Liver (tissue), 9 donors: Measurements from ENCODE around the gene DCST2. TPM values are rescaled to one million over a fixed set of nuclear protein-coding genes. Genes with fewer than 3 reads are reported as not detected.

Experiments used
- DNase-seq: peaks from one replicate; pipeline ENCODE4 v3.0.0-alpha.2; 2017; ENCODE audit warnings: low spot score
- H3K27ac ChIP-seq, 2 donors: one replicate each; pipeline ENCODE4 v1.7.0; 2013; ENCODE audit warnings: inconsistent platforms in 2 of 2, low read length in 2 of 2, control low read depth in 1 of 2, low read depth in 1 of 2, mild to moderate bottlenecking in 1 of 2
- H3K27me3 ChIP-seq, 4 donors: one replicate each; pipeline versions ENCODE4 v1.6.1 to v1.7.0; 2013; ENCODE audit warnings: low read length in 3 of 4, inconsistent platforms in 1 of 4, mild to moderate bottlenecking in 1 of 4, moderate library complexity in 1 of 4; ENCODE audit not compliant: control insufficient read depth in 4 of 4, insufficient read depth in 4 of 4
- H3K36me3 ChIP-seq, 4 donors: one replicate each; pipeline versions ENCODE4 v1.6.1 to v1.7.0; 2013; ENCODE audit warnings: low read length in 3 of 4, mild to moderate bottlenecking in 3 of 4, low read depth in 1 of 4, moderate library complexity in 1 of 4; ENCODE audit not compliant: control insufficient read depth in 4 of 4, insufficient read depth in 3 of 4
- H3K4me1 ChIP-seq, 4 donors: one replicate each; pipeline versions ENCODE4 v1.6.1 to v1.7.0; 2013; ENCODE audit warnings: low read length in 3 of 4, mild to moderate bottlenecking in 3 of 4, moderate library complexity in 1 of 4; ENCODE audit not compliant: control insufficient read depth in 4 of 4, insufficient read depth in 4 of 4
- H3K4me3 ChIP-seq, 3 donors: one replicate each; pipeline versions ENCODE4 v1.6.1 to v1.7.0; 2013; ENCODE audit warnings: low read length in 3 of 3, control low read depth in 1 of 3, low read depth in 1 of 3, mild to moderate bottlenecking in 1 of 3
- H3K9ac ChIP-seq, 2 donors: one replicate each; pipeline ENCODE4 v1.7.0; 2013; ENCODE audit warnings: low read length in 2 of 2, mild to moderate bottlenecking in 2 of 2, moderate library complexity in 2 of 2, control low read depth in 1 of 2, low read depth in 1 of 2
- H3K9me3 ChIP-seq, 4 donors: one replicate each; pipeline versions ENCODE4 v1.6.1 to v1.7.0; 2013; ENCODE audit warnings: low read length in 3 of 4; ENCODE audit not compliant: control insufficient read depth in 4 of 4
- ATF3 ChIP-seq: IDR thresholded peaks from 2 replicates; pipeline ENCODE4 v1.6.1; 2016; ENCODE audit warnings: antibody characterized with exemption
- CTCF ChIP-seq: fragments of 150-350 bp; IDR thresholded peaks from 2 replicates; pipeline ENCODE4 v1.5.1; 2017; ENCODE audit warnings: improper control_type of control experiment, low read depth, low read length; ENCODE audit not compliant: missing input control
- FOXA1 ChIP-seq: IDR thresholded peaks from 2 replicates; pipeline ENCODE4 v1.6.1; 2016; ENCODE audit warnings: antibody characterized with exemption
- FOXA2 ChIP-seq: IDR thresholded peaks from 2 replicates; pipeline ENCODE4 v1.6.1; 2016; ENCODE audit warnings: antibody characterized with exemption
- GABPA ChIP-seq, 2 donors: IDR thresholded peaks in 1 of 2; conservative IDR thresholded peaks in 1 of 2; 2 replicates each; pipeline ENCODE4 v1.6.1; 2016; ENCODE audit warnings: antibody characterized with exemption in 2 of 2, mild to moderate bottlenecking in 1 of 2, moderate library complexity in 1 of 2
- HNF4A ChIP-seq, 2 donors: conservative IDR thresholded peaks; 2 replicates each; pipeline ENCODE4 v1.6.1; 2016; ENCODE audit warnings: antibody characterized with exemption in 2 of 2, mild to moderate bottlenecking in 2 of 2
- HNF4G ChIP-seq: IDR thresholded peaks from 2 replicates; pipeline ENCODE4 v1.6.1; 2016; ENCODE audit warnings: antibody characterized with exemption
- MAX ChIP-seq: IDR thresholded peaks from 2 replicates; pipeline ENCODE4 v1.6.1; 2016; ENCODE audit warnings: antibody characterized with exemption
- NR2F2 ChIP-seq: IDR thresholded peaks from 2 replicates; pipeline ENCODE4 v1.6.1; 2016; ENCODE audit warnings: antibody characterized with exemption
- RAD21 ChIP-seq, 2 donors: IDR thresholded peaks; 2 replicates each; pipeline ENCODE4 v1.6.1; 2016; ENCODE audit warnings: antibody characterized with exemption in 2 of 2, mild to moderate bottlenecking in 2 of 2
- REST ChIP-seq: IDR thresholded peaks from 2 replicates; pipeline ENCODE4 v1.6.1; 2016; ENCODE audit warnings: antibody characterized with exemption, mild to moderate bottlenecking
- RXRA ChIP-seq, 2 donors: IDR thresholded peaks; 2 replicates each; pipeline ENCODE4 v1.6.1; 2017 to 2018; ENCODE audit warnings: antibody characterized with exemption in 2 of 2, mild to moderate bottlenecking in 1 of 2
- SP1 ChIP-seq: IDR thresholded peaks from 2 replicates; pipeline ENCODE4 v1.6.1; 2018; ENCODE audit warnings: antibody characterized with exemption, mild to moderate bottlenecking
- TAF1 ChIP-seq: conservative IDR thresholded peaks from 2 replicates; pipeline ENCODE4 v1.6.1; 2016; ENCODE audit warnings: antibody characterized with exemption, mild to moderate bottlenecking
- YY1 ChIP-seq: IDR thresholded peaks from 2 replicates; pipeline ENCODE4 v1.6.1; 2016; ENCODE audit warnings: antibody characterized with exemption, mild to moderate bottlenecking
- ZBTB33 ChIP-seq: IDR thresholded peaks from 2 replicates; pipeline ENCODE4 v1.6.1; 2016; ENCODE audit warnings: antibody characterized with exemption
- WGBS: extraction: QIAGEN DNeasy Blood & Tissue Kit; methylation state at CpG from one replicate; pipeline ENCODE4 v1.1.7; 2013; 5-methylcytosine and 5-hydroxymethylcytosine counted together
- polyA plus RNA-seq, 2 donors: library from polyadenylated mRNA; stranded (reverse) in 1 of 2; unstranded in 1 of 2; fragments of 200-250 nt in 1 of 2; fragments of >200 nt in 1 of 2; fragmentation: Nextera tagmentation in 1 of 2; extraction: Ambion mirVana in 1 of 2; gene quantifications; one replicate each; pipeline versions ENCODE4 v1.2.1 to v1.2.3, GENCODE V29; 2013 to 2015
- total RNA-seq, 2 donors: library from RNA; depleted of rRNA; stranded (reverse); fragments of >200 nt; gene quantifications; one replicate each; pipeline ENCODE4 v1.2.3, GENCODE V29; 2014
- donor health status: healthy.
- donor health status: healthy.
- donor health status: healthy.
- donor health status: healthy.
- donor health status: healthy.

Gene DCST2
- total and polyA plus RNA-seq, 4 donors = 0.25 to 0.53 (median 0.27) TPM; not detected in 1

- 28% methylated on average over 6 of the region's 6 CpGs for WGBS
- no peak for DNase-seq
- Histone ChIP-seq H3K27me3 (no peaks in the 10 kb centered on the region), H3K9me3 (no peaks in the 10 kb centered on the region), H3K4me1 (peaks cover 57 to 82% (median 72%) of the 10 kb centered on the region in 4 donors), H3K36me3 (no peaks in the 10 kb centered on the region), H3K27ac (peak overlapping the region; percentile 87 to 99), H3K4me3 (peak overlapping the region in 1 of 3 donors; percentile 9), H3K9ac (peak overlapping the region in 1 of 2 donors; percentile 51)
- no peak for TF ChIP-seq MAX
- TF ChIP-seq REST = no peak
- TF ChIP-seq RAD21 (IDR thresholded peaks at IDR 0.05) = peak in 1 of 2 donors; percentile 22
- no peak for TF ChIP-seq TAF1
- no peak for TF ChIP-seq ATF3
- TF ChIP-seq NR2F2 = no peak
- TF ChIP-seq GABPA (IDR thresholded peaks at IDR 0.05 in 1 of 2, conservative IDR thresholded peaks at IDR 0.05 in 1 of 2) = no peak
- peak; percentile 76 to 78 for TF ChIP-seq HNF4A (conservative IDR thresholded peaks at IDR 0.05)
- peak; percentile 54 for TF ChIP-seq SP1
- no peak for TF ChIP-seq CTCF
- no peak for TF ChIP-seq YY1
- no peak for TF ChIP-seq FOXA2
- peak; percentile 42 for TF ChIP-seq HNF4G
- TF ChIP-seq RXRA (IDR thresholded peaks at IDR 0.05) = peak; percentile 34 to 60
- TF ChIP-seq FOXA1 = no peak
Observed at GRCh38 chr1:155007251-155007828, 26.2 kb downstream of the DCST2 start.

GRCh38 chr1:155006601-155007101 is 26.9 kb downstream of the DCST2 start:
- no peaks in the 10 kb centered on the region for H3K36me3 ChIP-seq
- no peak overlapping the region for H3K4me3 ChIP-seq
- H3K9ac ChIP-seq = peak overlapping the region in 1 of 2 donors; percentile 51

More at GRCh38 chr1:155006601-155007101, 26.9 kb downstream of the DCST2 start:
- TF ChIP-seq RAD21 (IDR thresholded peaks at IDR 0.05) (no peak), HNF4A (conservative IDR thresholded peaks at IDR 0.05) (no peak), FOXA1 (no peak), ZBTB33 (no peak), HNF4G (no peak), MAX (no peak), ATF3 (no peak)
- H3K27ac ChIP-seq = peak overlapping the region; percentile 87 to 99
- WGBS = 56% methylated on average over 2 of the region's 2 CpGs
- H3K27me3 ChIP-seq = no peaks in the 10 kb centered on the region
- peaks cover 52 to 75% (median 67%) of the 10 kb centered on the region in 4 donors for H3K4me1 ChIP-seq
- no peaks in the 10 kb centered on the region for H3K9me3 ChIP-seq
- DNase-seq = no peak
